OCI-LY1 (cell line): ENCODE data around the gene TFB2M.

Experiments used
- H2AFZ ChIP-seq: fragments of 200-600 bp; sonication (generic), shearing (Covaris generic); 2 replicates; pipeline ENCODE4 v1.6.0; 2014; ENCODE audit warnings: antibody characterized with exemption, mild to moderate bottlenecking, low read length
- H3F3A ChIP-seq: fragments of 200-600 bp; sonication (generic), shearing (Covaris generic); 2 replicates; pipeline ENCODE4 v1.6.0; 2014; ENCODE audit warnings: mild to moderate bottlenecking, antibody characterized with exemption, low read length, moderate library complexity; ENCODE audit not compliant: insufficient read depth
- H3K27ac ChIP-seq: fragments of 200-600 bp; sonication (generic); 2 replicates; pipeline ENCODE4 v1.5.1; 2014; ENCODE audit warnings: low read length, mixed run types, mild to moderate bottlenecking, low read depth; ENCODE audit not compliant: poor library complexity, severe bottlenecking
- H3K27me3 ChIP-seq: fragments of 200-600 bp; sonication (generic); 2 replicates; pipeline ENCODE4 v1.6.0; 2014; ENCODE audit warnings: antibody characterized with exemption, mild to moderate bottlenecking, low read length, moderate library complexity; ENCODE audit not compliant: insufficient read depth
- H3K36me3 ChIP-seq: fragments of 200-600 bp; sonication (generic); 2 replicates; pipeline ENCODE4 v1.6.1; 2014; ENCODE audit warnings: mild to moderate bottlenecking, antibody characterized with exemption, low read length, moderate library complexity, mixed read lengths; ENCODE audit not compliant: insufficient read depth
- H3K4me1 ChIP-seq: fragments of 200-600 bp; sonication (generic); 2 replicates; pipeline ENCODE4 v1.5.1; 2014; ENCODE audit warnings: mild to moderate bottlenecking, low read length, moderate library complexity; ENCODE audit not compliant: insufficient read depth, severe bottlenecking
- H3K4me2 ChIP-seq: fragments of 200-600 bp; sonication (generic), shearing (Covaris generic); 2 replicates; pipeline ENCODE4 v1.6.1; 2014; ENCODE audit warnings: low read length
- H3K4me3 ChIP-seq: fragments of 200-600 bp; sonication (generic); 2 replicates; pipeline ENCODE4 v1.5.1; 2014; ENCODE audit warnings: low read length, low read depth, mild to moderate bottlenecking, mixed read lengths; ENCODE audit not compliant: poor library complexity, severe bottlenecking
- H3K79me2 ChIP-seq: fragments of 200-600 bp; shearing (Covaris generic); 2 replicates; pipeline ENCODE4 v1.6.1; 2016; ENCODE audit warnings: mixed run types, low read length, mixed read lengths; ENCODE audit not compliant: insufficient read depth
- H3K9ac ChIP-seq: fragments of 200-600 bp; sonication (generic), shearing (Covaris generic); 2 replicates; pipeline ENCODE4 v1.6.1; 2014; ENCODE audit warnings: mild to moderate bottlenecking, low read length, mixed read lengths
- H3K9me2 ChIP-seq: fragments of 200-600 bp; sonication (generic), shearing (Covaris generic); 2 replicates; pipeline ENCODE4 v1.6.1; 2014; ENCODE audit warnings: low read depth, mild to moderate bottlenecking, low read length, mixed read lengths
- H3K9me3 ChIP-seq: fragments of 200-600 bp; shearing (Covaris generic); 2 replicates; pipeline ENCODE4 v1.6.1; 2014; ENCODE audit warnings: low read length, mixed read lengths
- H4K20me1 ChIP-seq: fragments of 200-600 bp; sonication (generic), shearing (Covaris generic); 2 replicates; pipeline ENCODE4 v1.6.0; 2016; ENCODE audit warnings: mild to moderate bottlenecking, low read length; ENCODE audit not compliant: insufficient read depth
- EZH2 ChIP-seq: fragments of 200-600 bp; sonication (generic), shearing (Covaris generic); IDR thresholded peaks from 2 replicates; pipeline ENCODE4 v1.8.0; 2017; ENCODE audit warnings: borderline replicate concordance, mixed run types, mild to moderate bottlenecking, antibody characterized with exemption, low read length, moderate library complexity, mixed read lengths
- TF ChIP-seq, protein P1 (sequence below): fragments of 200-600 bp; sonication (generic), shearing (Covaris generic); IDR thresholded peaks from 2 replicates; pipeline ENCODE4 v1.5.1; 2017; ENCODE audit warnings: mild to moderate bottlenecking, antibody characterized with exemption, low read length, moderate library complexity, mixed read lengths

Gene TFB2M

DNA sequence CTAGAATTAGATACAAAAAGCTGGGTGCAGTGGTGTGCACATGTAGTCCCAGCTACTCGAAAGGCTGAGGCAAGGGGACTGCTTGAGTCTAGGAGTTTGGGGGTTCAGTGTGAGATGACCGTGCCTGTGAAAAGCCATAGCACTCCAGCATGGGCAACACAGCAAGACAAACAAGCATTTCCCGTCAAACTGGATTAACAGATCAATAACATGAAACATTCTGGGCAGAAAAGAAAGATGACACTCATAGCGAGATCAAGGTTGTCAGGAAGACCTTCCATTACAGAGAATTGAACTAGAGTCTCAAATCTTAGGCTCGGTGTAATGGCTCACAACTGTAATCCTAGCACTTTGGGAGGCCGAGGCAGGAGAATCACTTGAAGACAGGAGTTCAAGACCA is 14.0 kb downstream of the TFB2M start:
- no peak overlapping the region for H3K9ac ChIP-seq
- no peaks in the 10 kb centered on the region for H3K9me2 ChIP-seq
- H2AFZ ChIP-seq = no peak overlapping the region
- no peak overlapping the region for H3K4me2 ChIP-seq
- no peaks in the 10 kb centered on the region for H3K27me3 ChIP-seq
- H3K9me3 ChIP-seq = no peaks in the 10 kb centered on the region
- TF ChIP-seq, protein P1, sequence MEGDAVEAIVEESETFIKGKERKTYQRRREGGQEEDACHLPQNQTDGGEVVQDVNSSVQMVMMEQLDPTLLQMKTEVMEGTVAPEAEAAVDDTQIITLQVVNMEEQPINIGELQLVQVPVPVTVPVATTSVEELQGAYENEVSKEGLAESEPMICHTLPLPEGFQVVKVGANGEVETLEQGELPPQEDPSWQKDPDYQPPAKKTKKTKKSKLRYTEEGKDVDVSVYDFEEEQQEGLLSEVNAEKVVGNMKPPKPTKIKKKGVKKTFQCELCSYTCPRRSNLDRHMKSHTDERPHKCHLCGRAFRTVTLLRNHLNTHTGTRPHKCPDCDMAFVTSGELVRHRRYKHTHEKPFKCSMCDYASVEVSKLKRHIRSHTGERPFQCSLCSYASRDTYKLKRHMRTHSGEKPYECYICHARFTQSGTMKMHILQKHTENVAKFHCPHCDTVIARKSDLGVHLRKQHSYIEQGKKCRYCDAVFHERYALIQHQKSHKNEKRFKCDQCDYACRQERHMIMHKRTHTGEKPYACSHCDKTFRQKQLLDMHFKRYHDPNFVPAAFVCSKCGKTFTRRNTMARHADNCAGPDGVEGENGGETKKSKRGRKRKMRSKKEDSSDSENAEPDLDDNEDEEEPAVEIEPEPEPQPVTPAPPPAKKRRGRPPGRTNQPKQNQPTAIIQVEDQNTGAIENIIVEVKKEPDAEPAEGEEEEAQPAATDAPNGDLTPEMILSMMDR = no peak
- H3F3A ChIP-seq = no peaks in the 10 kb centered on the region
- H3K79me2 ChIP-seq = no peaks in the 10 kb centered on the region
- H3K36me3 ChIP-seq = peaks cover 86% of the 10 kb centered on the region
- no peaks in the 10 kb centered on the region; the same call in 1 of the 2 replicates for H4K20me1 ChIP-seq
- no peak overlapping the region for H3K27ac ChIP-seq
- H3K4me3 ChIP-seq = no peak overlapping the region
- no peaks in the 10 kb centered on the region for H3K4me1 ChIP-seq

DNA sequence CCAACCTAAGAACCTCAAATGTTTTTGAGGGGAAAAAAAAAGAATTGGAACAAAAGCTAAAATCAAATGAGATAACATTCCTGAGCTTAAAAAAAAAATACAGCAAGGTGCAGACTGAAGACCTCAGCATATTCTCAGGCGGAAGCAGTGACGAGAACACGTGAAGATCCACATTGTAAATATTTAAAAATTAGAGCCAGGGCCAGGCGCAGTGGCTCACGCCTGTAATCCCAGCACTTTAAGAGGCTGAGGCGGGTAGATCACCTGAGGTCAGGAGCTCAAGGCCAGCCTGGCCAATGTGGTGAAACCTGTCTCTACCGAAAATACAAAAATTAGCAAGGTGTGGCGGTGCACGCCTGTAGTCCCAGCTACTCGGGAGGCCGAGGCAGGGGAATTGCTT is 15.7 kb downstream of the TFB2M start:
- Histone ChIP-seq H3K9me2 (no peaks in the 10 kb centered on the region), H3K4me3 (no peak overlapping the region), H4K20me1 (no peaks in the 10 kb centered on the region; the same call in 1 of the 2 replicates), H3K4me1 (no peaks in the 10 kb centered on the region), H3F3A (no peaks in the 10 kb centered on the region), H3K27ac (no peak overlapping the region), H3K36me3 (peaks cover 84% of the 10 kb centered on the region), H3K9ac (no peak overlapping the region), H3K27me3 (no peaks in the 10 kb centered on the region), H3K4me2 (no peak overlapping the region), H2AFZ (no peak overlapping the region), H3K9me3 (no peaks in the 10 kb centered on the region), H3K79me2 (no peaks in the 10 kb centered on the region)
- no peak for TF ChIP-seq EZH2
- TF ChIP-seq, protein P1 = no peak

DNA sequence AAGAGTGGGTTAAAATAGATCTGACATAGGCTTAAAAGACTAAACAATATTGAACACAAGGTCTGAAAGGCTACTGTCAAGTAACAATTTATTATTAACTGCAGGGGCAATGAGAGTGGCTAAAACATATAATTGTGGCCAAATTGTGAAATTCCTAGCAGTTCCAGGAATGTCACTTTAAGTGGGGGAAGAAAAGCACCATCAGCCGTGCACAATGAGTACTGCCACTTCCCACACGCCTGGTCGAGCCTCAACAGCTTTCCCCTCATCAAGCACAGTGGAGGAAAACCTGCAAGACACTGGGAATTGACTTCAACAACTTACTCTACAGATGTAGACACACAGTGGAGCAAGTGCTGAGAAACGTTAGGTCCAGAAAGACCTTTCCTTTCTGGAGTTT is 16.4 kb downstream of the TFB2M start:
- Histone ChIP-seq H3K9me2 (no peaks in the 10 kb centered on the region), H3K79me2 (no peaks in the 10 kb centered on the region), H3K36me3 (peaks cover 82% of the 10 kb centered on the region), H3K27me3 (no peaks in the 10 kb centered on the region), H2AFZ (no peak overlapping the region), H4K20me1 (no peaks in the 10 kb centered on the region; the same call in 1 of the 2 replicates), H3K9ac (no peak overlapping the region), H3K9me3 (no peaks in the 10 kb centered on the region), H3K4me2 (no peak overlapping the region), H3F3A (no peaks in the 10 kb centered on the region), H3K4me1 (no peaks in the 10 kb centered on the region), H3K27ac (no peak overlapping the region), H3K4me3 (no peak overlapping the region)
- TF ChIP-seq EZH2 = no peak
- TF ChIP-seq, protein P1 = no peak
